Mesendoderm (in vitro differentiated cells): Measurements from ENCODE around the gene CCDC9B.

Experiments used
- DNase-seq: peaks from one replicate; pipeline ENCODE4 v3.0.0; 2013
- H2AK5ac ChIP-seq: 2 replicates; pipeline ENCODE4 v1.6.1; 2013; ENCODE audit warnings: low read length, inconsistent platforms
- H2BK120ac ChIP-seq: 2 replicates; pipeline ENCODE4 v1.6.1; 2013; ENCODE audit warnings: low read depth, mild to moderate bottlenecking, low read length, moderate library complexity, mixed read lengths
- H2BK15ac ChIP-seq: replicated peaks from 2 replicates; pipeline ENCODE4 v1.6.1; 2013; ENCODE audit warnings: low read depth, mild to moderate bottlenecking, moderate library complexity
- H2BK5ac ChIP-seq: 2 replicates; pipeline ENCODE4 v1.6.1; 2013; ENCODE audit warnings: low read length, inconsistent platforms
- H3K18ac ChIP-seq: 2 replicates; pipeline ENCODE4 v1.6.1; 2013; ENCODE audit warnings: mild to moderate bottlenecking, low read length, mixed read lengths
- H3K23ac ChIP-seq: one replicate; pipeline ENCODE4 v1.6.1; 2013; ENCODE audit warnings: low read length
- H3K27ac ChIP-seq: 2 replicates; pipeline ENCODE4 v1.5.1; 2013; ENCODE audit warnings: low read depth, mild to moderate bottlenecking, inconsistent platforms, low read length, moderate library complexity
- H3K27me3 ChIP-seq: 2 replicates; pipeline ENCODE4 v1.6.1; 2013; ENCODE audit warnings: low read length, control low read depth, mild to moderate bottlenecking, inconsistent platforms; ENCODE audit not compliant: insufficient read depth, poor library complexity
- H3K36me3 ChIP-seq: 2 replicates; pipeline ENCODE4 v1.6.1; 2013; ENCODE audit warnings: low read length, inconsistent platforms; ENCODE audit not compliant: control insufficient read depth, insufficient read depth
- H3K4ac ChIP-seq: one replicate; pipeline ENCODE4 v1.6.1; 2013; ENCODE audit warnings: low read depth, mild to moderate bottlenecking, low read length, moderate library complexity
- H3K4me1 ChIP-seq: 2 replicates; pipeline ENCODE4 v1.6.1; 2013; ENCODE audit warnings: low read depth, low read length, inconsistent platforms; ENCODE audit not compliant: control insufficient read depth
- H3K4me2 ChIP-seq: 2 replicates; pipeline ENCODE4 v1.6.1; 2013; ENCODE audit warnings: low read length
- H3K4me3 ChIP-seq: 2 replicates; pipeline ENCODE4 v1.5.1; 2013; ENCODE audit warnings: mild to moderate bottlenecking, low read length
- H3K56ac ChIP-seq: one replicate; pipeline ENCODE4 v1.6.1; 2013; ENCODE audit warnings: low read length
- H3K79me1 ChIP-seq: 2 replicates; pipeline ENCODE4 v1.6.1; 2013; ENCODE audit warnings: low read length, inconsistent platforms
- H3K79me2 ChIP-seq: 2 replicates; pipeline ENCODE4 v1.6.1; 2013; ENCODE audit warnings: mild to moderate bottlenecking, low read length; ENCODE audit not compliant: control insufficient read depth, insufficient read depth
- H3K9ac ChIP-seq: 2 replicates; pipeline ENCODE4 v1.6.1; 2013; ENCODE audit warnings: low read length, inconsistent platforms
- H4K5ac ChIP-seq: one replicate; pipeline ENCODE4 v1.6.1; 2013; ENCODE audit warnings: low read length
- H4K8ac ChIP-seq: one replicate; pipeline ENCODE4 v1.6.1; 2013; ENCODE audit warnings: low read depth, mild to moderate bottlenecking, control low read depth, low read length, moderate library complexity
- WGBS: extraction: QIAGEN DNeasy Blood & Tissue Kit; methylation state at CpG from one replicate; pipeline ENCODE4 v1.1.7; 2013; ENCODE audit warnings: low lambda C conversion rate, missing lambda C conversion rate; ENCODE audit not compliant: insufficient coverage; ENCODE audit errors: extremely low coverage; 5-methylcytosine and 5-hydroxymethylcytosine counted together

CCDC9B gene

GRCh38 chr15:40307421-40308211 is 33.1 kb downstream of the CCDC9B start, which contains the start of gene PLCB2:
PLCB2 (minus strand) TSS chr15:40307935; CDS start chr15:40307672, 263 bp downstream.
- H3K9ac ChIP-seq = peak within 1 kb of the TSS; percentile 13
- no CpG with 5 or more reads among the region's 15 CpGs for WGBS
- H3K4me3 ChIP-seq = no peak within 1 kb of the TSS
- peak within 1 kb of the TSS; percentile 54 for H3K56ac ChIP-seq
- peak within 1 kb of the TSS; percentile 27 for H3K4ac ChIP-seq
- H3K79me2 ChIP-seq = no peaks in the 10 kb centered on the region
- H3K36me3 ChIP-seq = no peaks in the 10 kb centered on the region
- peak; percentile 72 for DNase-seq
- no peak within 1 kb of the TSS for H4K5ac ChIP-seq
- no peaks in the 10 kb centered on the region for H3K79me1 ChIP-seq
- no peak within 1 kb of the TSS for H4K8ac ChIP-seq
- H2BK5ac ChIP-seq = no peak within 1 kb of the TSS
- H2BK120ac ChIP-seq = no peak within 1 kb of the TSS
- peak within 1 kb of the TSS; percentile 1 for H3K18ac ChIP-seq
- no peak within 1 kb of the TSS for H2AK5ac ChIP-seq
- H3K4me1 ChIP-seq = peaks cover 5% of the 10 kb centered on the region
- H2BK15ac ChIP-seq = no peak within 1 kb of the TSS
- H3K27ac ChIP-seq = no peak within 1 kb of the TSS
- no peak within 1 kb of the TSS for H3K23ac ChIP-seq
- H3K27me3 ChIP-seq = no peaks in the 10 kb centered on the region
- no peak within 1 kb of the TSS for H3K4me2 ChIP-seq

GRCh38 chr15:40306908-40307307 is 33.8 kb downstream of the CCDC9B start:
- H2BK15ac ChIP-seq = no peak overlapping the region
- peaks cover 9% of the 10 kb centered on the region for H3K4me1 ChIP-seq
- H3K56ac ChIP-seq = peak overlapping the region; percentile 8
- no peaks in the 10 kb centered on the region for H3K36me3 ChIP-seq
- H3K4ac ChIP-seq = no peak overlapping the region
- no peak overlapping the region for H3K18ac ChIP-seq
- no peak for DNase-seq
- no peak overlapping the region for H2BK5ac ChIP-seq
- H3K27me3 ChIP-seq = no peaks in the 10 kb centered on the region
- H3K4me2 ChIP-seq = no peak overlapping the region
- H4K8ac ChIP-seq = no peak overlapping the region
- no peak overlapping the region for H2BK120ac ChIP-seq
- H2AK5ac ChIP-seq = no peak overlapping the region
- no peaks in the 10 kb centered on the region for H3K79me1 ChIP-seq
- no peak overlapping the region for H3K4me3 ChIP-seq
- H4K5ac ChIP-seq = no peak overlapping the region
- H3K79me2 ChIP-seq = no peaks in the 10 kb centered on the region
- H3K9ac ChIP-seq = peak overlapping the region; percentile 6
- no peak overlapping the region for H3K27ac ChIP-seq
- WGBS = no CpG with 5 or more reads among the region's 7 CpGs
- no peak overlapping the region for H3K23ac ChIP-seq

GRCh38 chr15:40306371-40306770 is 34.4 kb downstream of the CCDC9B start:
- H4K5ac ChIP-seq = no peak overlapping the region
- H3K4ac ChIP-seq = no peak overlapping the region
- WGBS = no CpG with 5 or more reads among the region's 5 CpGs
- no peak overlapping the region for H2BK120ac ChIP-seq
- no peaks in the 10 kb centered on the region for H3K79me1 ChIP-seq
- H3K27ac ChIP-seq = no peak overlapping the region
- H3K9ac ChIP-seq = no peak overlapping the region
- no peak overlapping the region for H2AK5ac ChIP-seq
- no peak overlapping the region for H3K56ac ChIP-seq
- no peak overlapping the region for H4K8ac ChIP-seq
- no peaks in the 10 kb centered on the region for H3K27me3 ChIP-seq
- no peak overlapping the region for H3K23ac ChIP-seq
- H3K4me2 ChIP-seq = no peak overlapping the region
- no peak for DNase-seq
- H2BK5ac ChIP-seq = no peak overlapping the region
- no peak overlapping the region for H3K4me3 ChIP-seq
- H3K4me1 ChIP-seq = peaks cover 9% of the 10 kb centered on the region
- H3K36me3 ChIP-seq = no peaks in the 10 kb centered on the region
- no peaks in the 10 kb centered on the region for H3K79me2 ChIP-seq
- no peak overlapping the region for H2BK15ac ChIP-seq
- no peak overlapping the region for H3K18ac ChIP-seq

- peaks cover 9% of the 10 kb centered on the region for H3K4me1 ChIP-seq
- H3K56ac ChIP-seq = no peak overlapping the region
- no peak overlapping the region for H3K9ac ChIP-seq
- no CpG with 5 or more reads among the region's 4 CpGs for WGBS
- H4K8ac ChIP-seq = no peak overlapping the region
- H3K27me3 ChIP-seq = no peaks in the 10 kb centered on the region
- no peak overlapping the region for H2BK5ac ChIP-seq
- DNase-seq = no peak
- H3K4ac ChIP-seq = no peak overlapping the region
- no peak overlapping the region for H3K4me2 ChIP-seq
- no peaks in the 10 kb centered on the region for H3K79me2 ChIP-seq
- H3K18ac ChIP-seq = no peak overlapping the region
- H3K79me1 ChIP-seq = no peaks in the 10 kb centered on the region
- H2AK5ac ChIP-seq = no peak overlapping the region
- no peak overlapping the region for H3K27ac ChIP-seq
- no peak overlapping the region for H2BK120ac ChIP-seq
- no peak overlapping the region for H4K5ac ChIP-seq
- H3K23ac ChIP-seq = no peak overlapping the region
- no peak overlapping the region for H2BK15ac ChIP-seq
- no peaks in the 10 kb centered on the region for H3K36me3 ChIP-seq
- no peak overlapping the region for H3K4me3 ChIP-seq
These were observed 35.5 kb downstream of the CCDC9B start for GRCh38 chr15:40305281-40305680.

- H3K23ac ChIP-seq = no peak overlapping the region
- H3K79me2 ChIP-seq = no peaks in the 10 kb centered on the region
- no peak overlapping the region for H3K27ac ChIP-seq
- no peak overlapping the region for H2BK5ac ChIP-seq
- no peaks in the 10 kb centered on the region for H3K36me3 ChIP-seq
- H2BK15ac ChIP-seq = no peak overlapping the region
- no peak overlapping the region for H3K9ac ChIP-seq
- no peak for DNase-seq
- H2AK5ac ChIP-seq = no peak overlapping the region
- no peaks in the 10 kb centered on the region for H3K27me3 ChIP-seq
- H3K79me1 ChIP-seq = no peaks in the 10 kb centered on the region
- H3K4ac ChIP-seq = no peak overlapping the region
- H3K18ac ChIP-seq = no peak overlapping the region
- no peak overlapping the region for H3K4me2 ChIP-seq
- no peak overlapping the region for H3K56ac ChIP-seq
- no peak overlapping the region for H4K5ac ChIP-seq
- WGBS = no CpG with 5 or more reads among the region's 2 CpGs
- H3K4me3 ChIP-seq = no peak overlapping the region
- H4K8ac ChIP-seq = no peak overlapping the region
- H3K4me1 ChIP-seq = peaks cover 7% of the 10 kb centered on the region
- no peak overlapping the region for H2BK120ac ChIP-seq
These were observed 37.2 kb downstream of the CCDC9B start for GRCh38 chr15:40303576-40303975.

GRCh38 chr15:40302981-40303380 is 37.8 kb downstream of the CCDC9B start:
- H3K27ac ChIP-seq = no peak overlapping the region
- no peak overlapping the region for H3K4me3 ChIP-seq
- H3K23ac ChIP-seq = no peak overlapping the region
- H3K56ac ChIP-seq = no peak overlapping the region
- no peaks in the 10 kb centered on the region for H3K79me2 ChIP-seq
- no peak overlapping the region for H3K18ac ChIP-seq
- DNase-seq = no peak
- no peak overlapping the region for H2AK5ac ChIP-seq
- no peaks in the 10 kb centered on the region for H3K27me3 ChIP-seq
- no peak overlapping the region for H2BK5ac ChIP-seq
- no CpG with 5 or more reads among the region's 11 CpGs for WGBS
- H4K5ac ChIP-seq = no peak overlapping the region
- no peak overlapping the region for H3K4ac ChIP-seq
- no peak overlapping the region for H3K4me2 ChIP-seq
- peaks cover 6% of the 10 kb centered on the region for H3K4me1 ChIP-seq
- no peak overlapping the region for H2BK120ac ChIP-seq
- H4K8ac ChIP-seq = no peak overlapping the region
- H3K79me1 ChIP-seq = no peaks in the 10 kb centered on the region
- no peak overlapping the region for H2BK15ac ChIP-seq
- H3K36me3 ChIP-seq = no peaks in the 10 kb centered on the region
- no peak overlapping the region for H3K9ac ChIP-seq
